IMR-90 (cell line): Measurements from ENCODE around the gene GRPEL2. TPM values are rescaled to one million over a fixed set of nuclear protein-coding genes. Genes with fewer than 3 reads are reported as not detected.

ENCODE experiments used
- ATAC-seq: fragments of 200-7000 bp; cut with Tn5 transposase; 2 replicates; pipeline ENCODE4 v1.9.1; 2020; ENCODE audit warnings: low read depth, mild to moderate bottlenecking, moderate library complexity
- BruUV-seq: library from RNA; stranded (reverse); fragments of 400-500 nt; replicated peaks from 2 replicates; lab custom pipeline; 2021; lab: Mats Ljungman, UMichigan
- CTCF ChIA-PET: fragments of 300-600 bp; formaldehyde crosslinking; extraction: SDS; loops from one replicate; lab custom pipeline; 2021; ENCODE audit warnings: antibody characterized with exemption; lab: Yijun Ruan, JAX
- POLR2A ChIA-PET: fragments of 300-600 bp; sonication (Branson Sonifier 250); formaldehyde crosslinking; loops from one replicate; lab custom pipeline; 2022; ENCODE audit warnings: antibody characterized with exemption; ENCODE audit not compliant: unreplicated experiment; lab: Charles Lee
- DNase-seq: peaks from one replicate; pipeline ENCODE4 v3.0.0; 2013
- H2AFZ ChIP-seq: replicated peaks from 2 replicates; pipeline ENCODE3; 2013; ENCODE audit warnings: low read length, mild to moderate bottlenecking; ENCODE audit not compliant: poor library complexity
- H2AK5ac ChIP-seq: 2 replicates; pipeline ENCODE4 v1.6.1; 2013; ENCODE audit warnings: low read depth, low read length, inconsistent platforms
- H2AK9ac ChIP-seq: replicated peaks from 2 replicates; pipeline ENCODE3; 2013; ENCODE audit warnings: mild to moderate bottlenecking, low read depth, low read length, moderate library complexity; ENCODE audit not compliant: poor library complexity
- H2BK120ac ChIP-seq: 2 replicates; pipeline ENCODE4 v1.6.1; 2013; ENCODE audit warnings: low read depth, low read length, inconsistent platforms
- H2BK15ac ChIP-seq: 3 replicates; pipeline ENCODE4 v1.6.1; 2013; ENCODE audit warnings: low read depth, low read length, inconsistent platforms
- H2BK20ac ChIP-seq: 2 replicates; pipeline ENCODE4 v1.6.1; 2013; ENCODE audit warnings: low read depth, mild to moderate bottlenecking, inconsistent platforms, low read length, moderate library complexity
- H2BK5ac ChIP-seq: 2 replicates; pipeline ENCODE4 v1.6.1; 2013; ENCODE audit warnings: mild to moderate bottlenecking, low read depth, low read length, inconsistent platforms; ENCODE audit not compliant: poor library complexity, severe bottlenecking
- H3K14ac ChIP-seq: replicated peaks from 2 replicates; pipeline ENCODE4 v1.6.1; 2013; ENCODE audit warnings: low read depth, low read length, inconsistent platforms
- H3K18ac ChIP-seq: 2 replicates; pipeline ENCODE4 v1.6.1; 2013; ENCODE audit warnings: low read depth, low read length, control low read depth
- H3K23ac ChIP-seq: 2 replicates; pipeline ENCODE4 v1.6.1; 2013; ENCODE audit warnings: low read depth, low read length, inconsistent platforms
- H3K27ac ChIP-seq: 2 replicates; pipeline ENCODE4 v1.5.1; 2013; ENCODE audit warnings: mild to moderate bottlenecking, control low read depth, low read length; ENCODE audit not compliant: insufficient read depth
- H3K27me3 ChIP-seq: 2 replicates; pipeline ENCODE4 v1.6.1; 2013; ENCODE audit warnings: low read length; ENCODE audit not compliant: control insufficient read depth, insufficient read depth
- H3K36me3 ChIP-seq: 2 replicates; pipeline ENCODE4 v1.6.1; 2013; ENCODE audit warnings: low read length, mixed read lengths; ENCODE audit not compliant: control insufficient read depth, insufficient read depth
- H3K4ac ChIP-seq: 2 replicates; pipeline ENCODE4 v1.6.1; 2013; ENCODE audit warnings: low read depth, low read length, inconsistent platforms
- H3K4me1 ChIP-seq: 2 replicates; pipeline ENCODE4 v1.6.1; 2013; ENCODE audit warnings: low read length, mixed read lengths; ENCODE audit not compliant: control insufficient read depth, insufficient read depth
- H3K4me2 ChIP-seq: 2 replicates; pipeline ENCODE4 v1.6.1; 2013; ENCODE audit warnings: low read depth, mild to moderate bottlenecking, control low read depth, low read length, moderate library complexity
- H3K4me3 ChIP-seq: 2 replicates; pipeline ENCODE4 v1.5.1; 2013; ENCODE audit warnings: low read depth, mild to moderate bottlenecking, control low read depth, low read length, moderate library complexity; ENCODE audit not compliant: insufficient read depth
- H3K56ac ChIP-seq: 2 replicates; pipeline ENCODE4 v1.6.1; 2013; ENCODE audit warnings: low read length, inconsistent platforms; ENCODE audit not compliant: insufficient read depth; ENCODE audit errors: extremely low read depth
- H3K79me1 ChIP-seq, 2 experiments: 2 replicates each; pipeline ENCODE4 v1.6.1; 2013; ENCODE audit warnings: low read length in 2 of 2, inconsistent platforms in 1 of 2, low read depth in 1 of 2
- H3K9ac ChIP-seq: 2 replicates; pipeline ENCODE4 v1.6.1; 2013; ENCODE audit warnings: low read depth, low read length, control low read depth
- H3K9me1 ChIP-seq: 2 replicates; pipeline ENCODE4 v1.6.1; 2013; ENCODE audit warnings: low read length, inconsistent platforms; ENCODE audit not compliant: insufficient read depth
- H3K9me3 ChIP-seq: 2 replicates; pipeline ENCODE4 v1.6.1; 2013; ENCODE audit warnings: low read length; ENCODE audit not compliant: control insufficient read depth, insufficient read depth
- H4K20me1 ChIP-seq: 2 replicates; pipeline ENCODE4 v1.6.1; 2013; ENCODE audit warnings: low read length, inconsistent platforms; ENCODE audit not compliant: insufficient read depth
- H4K5ac ChIP-seq: 2 replicates; pipeline ENCODE4 v1.6.1; 2013; ENCODE audit warnings: mild to moderate bottlenecking, low read depth, low read length, control low read depth
- H4K8ac ChIP-seq, 2 experiments: 2 replicates each; pipeline ENCODE4 v1.6.1; 2013; ENCODE audit warnings: low read depth in 2 of 2, low read length in 2 of 2, control low read depth in 1 of 2, inconsistent platforms in 1 of 2
- H4K91ac ChIP-seq: 2 replicates; pipeline ENCODE4 v1.6.1; 2013; ENCODE audit warnings: low read depth, low read length, inconsistent platforms; ENCODE audit not compliant: insufficient read depth
- CEBPB ChIP-seq: IDR thresholded peaks from 2 replicates; pipeline ENCODE4 v1.6.1; 2012; ENCODE audit warnings: low read depth, low read length, improper control_type of control experiment
- SMC3 ChIP-seq: fragments of 150-350 bp; IDR thresholded peaks from 2 replicates; pipeline ENCODE4 v1.6.1; 2016; ENCODE audit warnings: low read depth, mild to moderate bottlenecking, antibody characterized with exemption, low read length, moderate library complexity
- WGBS, 2 experiments: methylation state at CpG; one replicate each; pipeline versions ENCODE4 v1.1.5 to v1.1.7; 2013; ENCODE audit warnings: missing lambda C conversion rate in 2 of 2; ENCODE audit not compliant: insufficient read length in 1 of 2; ENCODE audit errors: extremely low coverage in 2 of 2; 5-methylcytosine and 5-hydroxymethylcytosine counted together
- dilution Hi-C: fragments of 300-500 bp; cut with HindIII; formaldehyde crosslinking; loops from one replicate; pipeline ENCODE4 v1.14.3; 2018; ENCODE audit warnings: low sequenced_read_pairs; ENCODE audit not compliant: unreplicated experiment
- in situ Hi-C: fragments of 300-500 bp; cut with MboI; formaldehyde crosslinking; loops from 3 replicates; pipeline ENCODE4 v1.14.3; 2019; ENCODE audit warnings: low sequenced_read_pairs, inconsistent platforms, mixed read lengths
- intact Hi-C: fragments of 100-400 bp; cut with micrococcal nuclease; formaldehyde crosslinking; loops from 2 replicates; pipeline ENCODE4 v1.10.0; 2022
- polyA plus RNA-seq, 3 experiments: library from polyadenylated mRNA; depleted of rRNA; stranded (reverse); fragments of >200 nt; gene quantifications; 2 replicates each; pipeline ENCODE4 v1.2.3, GENCODE V29; 2012; ENCODE audit warnings: low replicate concordance in 1 of 3
- total RNA-seq: library from RNA; depleted of rRNA; stranded (reverse); fragments of >200 nt; gene quantifications from 2 replicates; pipeline ENCODE4 v1.2.3, GENCODE V29; 2012

Gene GRPEL2
- total and polyA plus RNA-seq, 2 of the 4 experiments (the other 2 are of a cell fraction) = 6.2 to 18.1 TPM

GRCh38 chr5:149323621-149324205 is 21.6 kb upstream of the GRPEL2 start:
- intact Hi-C loops (no loop called here), in situ Hi-C loops (no loop called here), dilution Hi-C loops (no loop called here)
- Histone ChIP-seq H3K4me1 (peaks cover 11% of the 10 kb centered on the region), H2BK15ac (no peak overlapping the region), H2AK9ac (no peak overlapping the region), H2AK5ac (no peak overlapping the region), H4K91ac (no peak overlapping the region), H2BK20ac (no peak overlapping the region), H3K56ac (no peak overlapping the region), H3K9me3 (no peaks in the 10 kb centered on the region), H4K8ac (no peak overlapping the region), H3K4me2 (no peak overlapping the region), H3K14ac (no peak overlapping the region), H3K79me1 (no peaks in the 10 kb centered on the region), H3K36me3 (no peaks in the 10 kb centered on the region), H3K4me3 (no peak overlapping the region), H3K4ac (no peak overlapping the region), H4K5ac (no peak overlapping the region; the same call in 1 of the 2 replicates), H3K18ac (peak overlapping the region; percentile 21; the same call in 1 of the 2 replicates), H3K27ac (no peak overlapping the region), H4K20me1 (no peaks in the 10 kb centered on the region), H2AFZ (no peak overlapping the region), H3K9ac (no peak overlapping the region), H3K23ac (no peak overlapping the region), H2BK120ac (no peak overlapping the region; the same call in 1 of the 2 replicates), H3K27me3 (no peaks in the 10 kb centered on the region), H2BK5ac (no peak overlapping the region), H3K9me1 (peaks cover 16% of the 10 kb centered on the region)
- no TSS peak for BruUV-seq
- ChIA-PET CTCF (interaction anchor here (0.8 to 1.6 kb wide), 3 partner anchors 15 to 48 kb away, joined by 3 to 4 read pairs (median 3); no protein-coding TSS in a partner anchor), POLR2A (interaction anchor here (0.6 kb wide), 1 partner anchor 21 kb away, joined by 4 read pairs; no protein-coding TSS in a partner anchor)
- TF ChIP-seq CEBPB (peak; percentile 24; the same call in 1 of the 2 replicates), SMC3 (no peak)
- ATAC-seq (no peak), DNase-seq (no peak)
- WGBS, 2 experiments = no CpG with 5 or more reads among the region's 2 CpGs
